GM18498 (cell line): ENCODE measurements around the gene PITPNM2.
"Not testable (repeated sequence)": the region's sequence is repeated elsewhere in the genome, so short reads cannot be mapped to it uniquely, and the experiment has no call there.

Experiments
- ATAC-seq: cut with Tn5 transposase; IDR thresholded peaks from one replicate; pipeline ENCODE4 v1.9.1; 2021; ENCODE audit warnings: mild to moderate bottlenecking, moderate library complexity; ENCODE audit not compliant: unreplicated experiment

Gene PITPNM2

DNA sequence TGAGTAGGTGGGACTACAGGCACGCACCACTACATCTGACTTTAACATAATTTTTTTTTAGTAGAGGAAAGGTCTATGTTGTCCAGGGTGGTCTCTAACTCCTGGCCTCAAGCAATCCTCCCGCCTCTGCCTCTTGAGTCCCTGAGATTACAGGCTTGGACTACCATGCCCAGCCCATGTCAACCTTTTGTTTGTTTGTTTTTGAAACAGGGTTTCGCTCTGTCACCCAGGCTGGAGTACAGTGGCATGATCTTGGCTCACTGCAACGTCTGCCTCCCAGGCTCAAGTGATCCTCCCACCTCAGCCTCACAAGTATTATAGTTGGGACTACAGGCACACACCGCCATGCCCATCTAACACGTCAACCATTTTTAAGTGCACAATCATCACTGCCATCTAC lies 29.2 kb downstream of the PITPNM2 start:
- no peak for ATAC-seq

DNA sequence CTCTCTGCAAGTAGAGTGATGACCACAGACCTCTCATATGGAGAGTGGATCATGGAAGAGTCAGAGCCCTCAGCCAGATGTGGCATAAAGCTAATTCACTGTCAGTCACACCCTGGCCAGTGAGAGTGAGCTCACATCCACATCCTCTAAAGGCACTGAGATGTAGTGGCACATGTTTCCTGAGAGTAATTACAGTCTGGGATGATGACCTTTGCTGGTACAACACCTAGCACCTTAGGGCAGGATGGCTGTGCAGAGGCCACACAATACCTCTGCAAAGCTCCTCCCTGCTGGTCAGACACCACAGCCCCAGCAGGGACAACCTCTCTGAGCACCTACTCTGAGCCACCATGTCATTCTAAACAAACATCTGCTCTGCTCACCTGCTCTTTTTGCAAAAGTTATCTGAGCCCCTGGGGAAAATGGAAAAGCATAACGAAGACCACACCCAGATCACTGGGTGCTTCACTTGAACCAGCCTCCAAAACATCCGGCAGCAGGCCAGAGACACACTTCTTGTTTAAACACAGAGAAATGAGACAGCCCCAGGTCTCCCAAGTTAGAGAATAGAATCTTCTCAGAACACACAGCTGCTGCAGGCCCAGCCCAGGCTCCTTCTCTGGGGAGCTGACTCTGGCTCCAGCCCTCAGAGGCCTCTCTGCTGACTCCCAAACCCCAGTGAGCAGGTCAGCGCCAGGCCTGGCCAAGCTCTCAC lies 30.3 kb downstream of the PITPNM2 start:
- ATAC-seq, result peak; percentile 21

DNA sequence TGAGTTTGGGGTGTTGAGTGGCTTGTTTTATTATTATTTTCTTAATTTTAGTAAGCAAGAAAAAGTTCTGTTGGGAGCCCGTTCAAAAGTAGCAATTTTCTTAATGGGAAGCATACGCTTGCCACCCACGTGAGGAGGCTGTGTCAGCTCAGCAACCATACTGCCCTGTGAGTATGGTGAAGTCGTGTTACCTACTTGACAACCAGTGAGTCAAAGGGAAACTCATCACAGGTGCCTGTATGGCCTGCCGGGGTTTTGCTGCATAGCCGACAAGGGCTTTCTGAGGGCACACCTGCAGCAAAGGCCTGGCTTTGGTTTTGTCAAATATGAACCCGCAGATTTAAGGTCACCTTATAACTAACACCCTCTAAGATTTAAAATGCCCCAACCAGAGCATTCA lies 31.1 kb downstream of the PITPNM2 start:
- ATAC-seq, result peak; percentile 77

DNA sequence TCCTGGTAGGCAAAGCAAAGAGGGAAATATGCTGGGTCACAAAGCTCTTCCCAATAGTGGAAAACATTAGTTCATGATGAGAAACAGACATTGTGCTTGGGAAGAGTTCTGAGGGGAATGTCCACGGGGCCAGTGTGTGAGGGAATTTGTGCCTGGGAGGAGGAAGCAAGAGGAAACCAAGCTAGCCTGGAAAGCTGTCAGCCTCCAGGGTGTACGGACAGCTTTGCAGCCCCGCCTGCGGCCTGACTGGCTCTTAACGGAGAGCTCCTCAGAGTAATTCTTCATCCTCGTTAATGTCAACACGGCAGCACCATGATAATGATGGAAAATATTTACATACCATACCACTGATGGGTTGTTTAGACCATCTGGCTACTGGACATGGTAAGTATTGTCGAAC lies 32.4 kb downstream of the PITPNM2 start:
- no peak for ATAC-seq

DNA sequence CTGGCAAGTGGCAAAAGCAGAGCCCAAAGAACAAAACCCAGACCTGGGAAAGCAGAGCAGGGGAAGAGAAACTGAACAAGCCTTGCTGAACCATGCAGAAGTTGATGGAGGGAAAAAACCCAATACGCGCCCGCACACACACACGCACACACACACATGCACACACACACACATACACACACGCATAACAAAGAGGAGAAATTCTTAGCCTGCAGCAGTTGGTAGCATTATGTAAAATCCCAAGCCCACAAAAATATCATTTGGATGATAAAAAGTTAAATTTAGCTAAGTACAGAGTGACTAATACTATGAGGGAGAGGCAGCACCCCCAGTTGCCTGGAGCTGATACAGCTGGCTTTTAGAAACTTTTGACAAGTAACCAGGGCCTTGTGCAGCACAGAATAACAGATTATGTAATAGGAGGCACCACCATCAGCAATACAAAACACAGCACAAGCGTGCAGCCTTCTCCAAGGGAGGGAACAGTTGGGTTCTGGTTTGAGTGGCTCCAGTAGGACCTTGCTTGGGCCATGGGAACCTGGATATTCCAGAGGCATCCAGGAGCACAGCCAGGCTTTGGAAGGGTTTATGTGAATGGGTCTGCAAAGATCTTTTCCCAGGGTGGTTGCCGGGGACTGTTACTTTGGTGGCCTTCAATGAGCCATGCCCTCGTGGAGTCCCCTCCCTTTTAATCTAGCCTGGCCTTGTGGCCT lies 35.3 kb downstream of the PITPNM2 start:
- no peak for ATAC-seq

DNA sequence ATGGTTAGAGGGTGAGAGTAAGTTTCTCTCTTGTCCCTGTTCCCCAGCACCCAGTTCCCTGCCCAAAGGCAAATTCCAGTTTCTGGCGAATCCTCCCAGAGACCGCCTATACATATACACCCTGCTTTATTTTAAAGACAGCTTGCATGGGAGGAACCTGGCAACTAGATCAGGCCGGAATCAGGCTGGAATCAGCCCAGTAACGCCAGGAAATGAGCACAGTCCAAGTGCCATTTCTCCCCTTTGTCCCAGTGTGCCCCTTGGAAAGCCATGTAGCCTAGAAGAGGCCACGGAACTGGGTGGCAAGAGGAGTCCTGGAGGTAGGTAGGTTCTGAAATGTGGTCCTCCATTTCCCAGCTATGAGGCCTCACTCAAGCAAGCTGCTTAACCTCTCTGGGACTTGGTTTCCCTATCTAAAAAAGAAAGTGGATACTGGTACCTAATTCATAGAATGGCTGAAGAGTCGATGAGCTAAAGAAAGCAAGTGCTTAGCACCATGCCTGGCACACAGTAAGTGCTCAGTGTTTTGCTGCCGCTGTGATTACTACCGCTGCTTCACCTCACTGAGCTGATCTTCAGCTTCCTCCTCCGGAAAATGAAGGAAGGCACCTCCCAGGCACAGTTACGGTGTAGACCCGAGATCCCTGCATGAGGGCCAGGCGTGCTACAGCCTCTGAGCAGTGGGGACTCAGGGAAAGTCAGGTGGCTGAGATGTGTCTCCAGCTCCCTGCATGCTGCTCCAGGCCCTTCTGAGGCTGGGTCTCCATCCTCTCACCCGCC lies 36.4 kb downstream of the PITPNM2 start:
- ATAC-seq, result no peak

DNA sequence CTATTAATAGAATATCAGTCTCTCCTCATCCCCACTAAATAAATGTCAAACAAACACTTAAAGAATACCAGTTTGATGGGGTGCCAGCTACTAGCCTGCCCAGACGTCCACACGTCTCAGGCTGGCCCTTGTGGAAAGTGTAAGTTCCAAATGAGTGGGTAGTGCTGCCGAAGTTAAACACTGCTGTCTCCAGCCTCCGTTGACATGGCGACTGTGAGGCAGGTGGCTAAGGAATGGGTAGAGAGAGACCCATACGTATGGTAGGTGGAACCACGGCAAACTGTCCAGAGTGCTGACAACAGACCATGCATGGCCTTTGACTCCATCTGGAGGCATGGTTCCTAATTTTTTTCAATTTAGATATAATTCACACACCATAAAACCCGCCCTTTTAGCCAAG lies 37.9 kb downstream of the PITPNM2 start:
- ATAC-seq, result no peak

DNA sequence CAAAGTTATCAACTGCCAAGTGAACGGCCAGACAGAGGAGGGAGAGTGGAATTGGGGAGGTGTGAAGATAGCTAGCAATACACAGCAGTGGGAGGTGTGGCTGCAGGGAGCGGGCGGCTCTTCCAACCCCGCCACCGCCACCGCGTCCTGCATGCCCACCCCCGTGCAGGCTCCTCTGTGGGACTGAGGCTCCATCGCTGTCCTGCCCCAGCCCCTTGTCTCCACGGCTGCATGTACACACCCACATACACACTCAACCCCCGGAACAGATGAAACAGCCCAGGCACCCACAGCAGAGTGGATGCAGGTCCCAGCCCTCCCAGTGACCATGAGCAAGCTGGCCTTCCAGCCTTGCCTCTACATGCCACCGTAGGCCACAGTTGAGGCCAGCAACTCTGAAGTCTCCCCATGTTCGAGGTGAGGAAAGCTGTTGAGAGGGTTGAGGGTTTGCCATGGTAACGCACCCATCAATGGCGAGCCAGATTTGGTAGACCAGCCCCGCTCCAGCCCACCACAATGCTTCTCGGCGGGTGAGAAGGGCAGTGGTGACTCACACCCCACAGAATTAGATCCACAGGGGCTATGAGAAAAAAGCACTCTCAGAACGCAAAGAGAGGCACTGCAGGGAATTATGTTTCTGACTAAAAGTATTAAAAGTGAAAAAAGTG lies 39.3 kb downstream of the PITPNM2 start:
- ATAC-seq, result no peak

DNA sequence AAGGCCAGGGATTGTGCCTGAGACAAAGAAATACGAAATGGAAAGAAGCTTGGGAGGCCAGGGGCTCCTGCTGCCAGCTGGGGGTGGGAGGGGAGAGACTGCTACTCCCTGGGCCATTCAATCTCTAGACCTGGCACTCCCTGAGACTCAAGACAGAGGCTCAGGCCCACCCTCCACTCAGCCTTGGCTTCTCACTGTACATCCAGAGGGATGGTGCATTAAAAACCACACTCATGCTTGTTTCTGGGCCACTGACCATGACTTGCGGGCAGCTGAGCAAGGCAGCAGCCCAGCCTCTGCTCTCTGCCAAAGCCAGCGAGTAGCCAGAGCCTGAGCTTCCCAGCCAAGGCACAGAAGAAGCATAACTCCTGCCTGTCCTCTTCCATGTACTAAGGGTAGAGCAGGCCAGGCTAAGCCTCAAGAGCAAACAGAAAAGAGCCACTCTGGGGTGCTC lies 41.5 kb downstream of the PITPNM2 start:
- ATAC-seq, result no peak

DNA sequence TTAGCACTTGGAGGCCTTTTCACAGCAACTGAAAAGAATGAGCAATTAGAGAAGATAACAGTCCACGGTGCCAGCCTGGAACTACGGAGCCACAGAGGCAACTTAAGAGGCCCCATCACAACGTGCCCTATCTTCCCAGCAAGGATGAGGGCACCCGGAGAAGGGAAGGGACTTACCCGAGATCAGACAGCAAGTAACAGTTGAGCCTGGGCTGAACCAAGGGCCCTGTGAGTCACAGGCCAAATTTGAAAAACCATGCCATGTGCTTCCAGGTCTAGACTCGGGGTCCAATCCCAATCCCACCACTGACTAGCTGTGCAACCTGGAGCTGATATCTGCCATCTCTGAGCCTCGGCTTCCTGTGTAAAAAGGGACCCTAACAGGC lies 42.2 kb downstream of the PITPNM2 start:
- no peak for ATAC-seq

DNA sequence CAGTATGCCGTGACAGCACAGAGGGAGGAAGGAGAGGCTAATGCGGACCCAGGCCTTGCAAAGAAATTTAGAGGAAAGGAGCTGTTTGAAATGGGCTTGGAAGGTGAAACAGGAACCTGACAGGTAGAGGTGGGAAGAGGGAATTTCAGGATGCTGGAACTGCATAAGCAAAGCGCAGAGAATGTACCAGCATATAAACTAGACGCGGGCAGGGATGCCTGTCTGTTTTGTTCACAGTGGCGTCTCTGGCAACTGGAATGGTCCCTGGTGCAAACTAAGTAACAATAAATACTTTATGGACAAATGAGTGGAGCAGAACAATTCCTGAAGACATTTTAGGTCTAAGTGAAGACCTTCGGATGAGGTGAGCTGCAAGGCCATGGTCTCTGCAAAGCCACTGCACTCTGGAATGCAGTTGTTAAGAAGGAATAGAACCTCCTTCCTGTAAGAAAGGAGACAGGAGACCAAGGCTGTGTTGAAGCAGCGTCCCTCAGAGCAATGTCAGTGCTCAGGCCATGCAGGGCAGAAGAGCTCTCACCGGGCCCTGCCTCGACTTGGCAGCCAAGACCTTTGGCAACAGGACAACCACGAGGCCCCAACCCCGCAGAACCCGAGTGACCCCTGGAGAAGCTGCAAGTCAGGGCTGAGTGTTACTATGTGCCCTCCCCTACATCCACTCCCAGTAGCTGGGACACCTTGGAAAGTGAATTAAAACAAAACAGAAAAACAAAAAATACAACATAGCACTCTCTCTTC lies 42.8 kb downstream of the PITPNM2 start:
- no peak for ATAC-seq

DNA sequence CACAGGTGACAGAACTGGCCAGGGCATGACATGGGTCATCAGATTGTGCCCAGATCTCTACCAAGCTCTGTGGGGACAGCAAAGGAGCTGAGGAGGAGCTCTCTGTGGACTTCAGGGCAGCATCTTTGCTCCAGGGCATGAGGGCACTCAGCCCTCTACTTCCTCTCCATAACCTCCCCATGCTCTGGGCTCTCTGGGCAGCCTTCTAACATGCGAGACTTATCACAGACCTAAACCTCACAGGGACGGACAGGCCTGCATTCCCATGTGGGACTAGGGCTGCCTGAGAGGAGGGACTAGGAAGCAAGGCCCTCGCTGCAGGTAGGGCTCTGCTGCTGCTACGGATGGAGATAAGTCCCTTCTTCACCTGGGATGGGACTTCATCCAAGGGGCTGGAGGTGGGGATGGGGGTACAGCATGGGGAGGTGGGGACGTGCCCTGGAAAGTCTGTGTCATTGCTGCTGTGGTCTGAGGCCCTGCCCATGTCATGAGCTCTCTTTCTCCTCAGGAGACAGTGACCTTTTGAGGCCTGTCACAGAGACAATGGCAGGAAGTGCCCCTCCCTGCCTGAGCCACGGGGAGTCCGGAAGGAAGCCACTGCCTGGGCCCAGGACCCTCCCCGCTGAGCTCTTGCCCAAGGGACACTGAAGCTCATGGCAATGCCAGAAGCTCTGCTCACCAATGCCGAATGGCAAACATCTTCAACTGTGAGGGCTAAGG lies 44.1 kb downstream of the PITPNM2 start:
- ATAC-seq, result no peak

DNA sequence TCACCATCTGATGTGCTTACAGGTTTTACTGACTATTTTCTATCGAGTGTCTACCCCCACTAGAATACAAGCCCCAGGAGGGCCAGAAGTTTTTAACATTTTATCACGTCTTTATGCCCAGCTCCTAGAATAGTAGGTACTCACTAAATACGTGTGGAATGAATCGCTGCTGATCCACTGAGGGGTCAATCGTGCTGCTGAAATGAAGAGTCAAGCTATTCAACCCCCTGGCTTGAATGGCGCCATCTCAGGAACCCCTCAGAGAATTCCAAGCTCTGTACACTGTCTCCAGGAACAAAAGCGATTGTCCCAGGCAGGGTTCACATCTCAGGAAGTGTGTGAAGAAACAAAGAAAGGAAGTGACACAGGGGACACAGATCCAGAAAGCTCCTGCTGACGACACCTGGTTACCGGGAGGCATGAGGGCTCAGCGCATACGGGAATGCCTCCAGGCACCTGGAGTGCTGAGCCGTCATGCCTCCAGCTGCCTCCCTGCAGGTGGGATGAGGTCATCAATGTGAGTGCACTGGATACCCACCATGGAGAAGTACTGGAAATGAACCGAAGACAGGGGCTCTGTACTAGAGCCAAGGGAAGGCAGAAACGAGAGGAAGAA lies 45.6 kb downstream of the PITPNM2 start:
- no peak for ATAC-seq

DNA sequence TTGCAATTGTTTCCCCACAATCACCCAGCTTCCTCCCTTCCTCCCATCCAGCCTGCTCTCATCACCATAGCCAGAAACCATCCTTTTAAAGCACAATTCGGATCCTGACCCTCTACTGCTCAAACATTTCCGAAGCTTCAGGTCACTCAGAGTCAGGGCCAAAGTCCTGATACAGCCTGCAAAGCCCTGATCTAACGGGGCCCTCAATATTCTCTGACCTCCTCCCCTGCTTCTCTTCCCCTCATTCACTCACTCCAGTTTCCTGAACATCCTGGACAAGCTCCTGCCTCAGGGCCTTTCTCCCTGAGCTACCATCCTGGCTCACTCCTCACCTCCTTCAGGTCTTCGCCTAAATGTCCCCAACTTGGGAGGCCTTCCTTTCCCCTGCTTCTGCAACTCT lies 46.1 kb downstream of the PITPNM2 start:
- no peak for ATAC-seq

DNA sequence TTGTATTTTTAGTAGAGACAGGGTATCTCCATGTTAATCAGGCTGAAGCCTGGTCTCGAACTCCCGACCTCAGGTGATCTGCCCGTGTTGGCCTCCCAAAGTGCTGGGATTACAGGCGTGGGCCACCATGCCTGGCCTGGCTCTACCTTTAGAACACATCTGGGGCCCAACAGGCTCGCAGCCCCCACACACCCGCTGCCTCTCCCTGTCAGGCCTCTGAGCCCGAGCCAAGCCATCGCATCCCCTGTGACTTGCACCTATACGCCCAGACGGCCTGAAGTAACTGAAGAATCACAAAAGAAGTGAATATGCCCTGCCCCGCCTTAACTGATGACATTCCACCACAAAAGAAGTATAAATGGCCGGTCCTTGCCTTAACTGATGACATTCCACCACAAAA lies 46.8 kb downstream of the PITPNM2 start:
- not testable (repeated sequence) for ATAC-seq

DNA sequence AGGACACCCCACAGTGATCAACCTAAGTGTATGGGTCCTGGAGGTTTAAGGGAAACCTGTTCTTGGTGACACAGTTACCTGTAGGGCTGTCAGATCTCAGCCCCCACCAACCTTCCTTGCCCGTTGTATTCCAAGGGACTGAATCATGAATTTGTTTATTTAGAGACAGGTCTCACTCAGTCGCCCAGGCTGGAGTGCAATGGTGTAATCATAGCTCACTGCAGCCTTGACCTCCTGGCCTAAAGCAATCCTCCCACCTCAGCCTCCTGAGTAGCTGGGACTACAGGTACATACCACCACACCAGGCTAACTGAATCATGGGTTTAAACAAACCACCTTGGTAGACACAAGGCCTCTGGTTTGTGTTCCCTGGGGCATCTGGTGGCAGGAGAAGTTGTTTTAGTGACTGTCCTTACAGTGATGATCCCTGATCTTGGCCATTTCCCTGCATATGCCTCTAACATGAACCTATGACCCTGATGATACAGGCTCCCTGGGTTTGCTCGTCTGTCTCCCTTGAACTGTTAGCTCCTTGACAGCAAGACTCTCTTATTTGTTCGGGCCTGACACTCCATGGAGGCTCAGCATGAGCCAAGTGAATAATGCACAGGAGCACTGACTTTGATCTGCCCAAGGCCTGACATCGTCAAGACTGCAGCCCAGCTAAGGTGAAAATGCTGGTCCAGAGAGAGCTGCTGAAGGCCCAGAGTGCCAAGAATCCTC lies 47.9 kb downstream of the PITPNM2 start:
- ATAC-seq, result no peak

DNA sequence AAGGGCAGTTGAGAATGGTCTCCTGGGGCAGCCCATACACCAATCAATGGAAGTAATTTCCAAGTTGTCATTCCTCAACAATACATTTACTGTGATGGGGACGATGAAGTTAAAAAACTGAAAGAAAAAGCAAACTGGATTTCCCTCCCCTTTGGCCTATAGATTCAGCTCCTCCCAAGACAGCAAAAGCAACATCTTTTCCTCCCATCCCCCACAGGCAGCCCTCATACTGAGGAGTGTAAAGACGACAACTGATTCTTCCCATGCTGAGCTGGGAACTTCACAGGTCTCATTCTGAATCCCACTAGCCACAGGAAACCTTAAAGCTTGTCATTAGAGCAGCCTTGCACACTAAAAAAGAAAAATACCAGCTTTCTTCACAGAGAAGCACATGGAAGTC lies 48.5 kb downstream of the PITPNM2 start:
- no peak for ATAC-seq

DNA sequence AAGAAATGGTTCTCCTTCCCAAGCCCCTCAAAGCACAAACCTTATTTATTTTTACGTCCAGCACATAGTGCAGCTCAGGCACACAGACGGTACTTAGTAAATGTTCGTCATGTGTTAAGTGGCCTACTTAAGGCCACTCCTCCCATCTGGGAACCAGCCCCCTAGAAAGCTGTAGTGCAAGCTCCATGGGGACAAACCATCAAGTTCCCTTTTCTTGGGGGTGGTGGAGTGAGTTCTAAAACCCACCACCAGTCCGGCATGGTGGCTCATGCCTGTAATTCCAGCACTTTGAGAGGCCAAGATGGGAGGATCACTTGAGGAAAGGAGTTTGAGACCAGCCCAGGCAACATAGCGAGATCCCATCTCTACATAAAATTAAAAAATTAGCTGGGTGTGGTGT lies 49.4 kb downstream of the PITPNM2 start:
- ATAC-seq, result no peak
